Germinal center (tissue), 1 donor: Measurements from ENCODE around the gene KIAA1671.

Source experiments
- DNase-seq: peaks from one replicate; pipeline ENCODE4 v3.0.0; 2012; ENCODE audit warnings: mixed read lengths, low spot score

The KIAA1671 gene

GRCh38 chr22:24981656-24982055 is 29.1 kb downstream of the KIAA1671 start:
- DNase-seq: no peak

DNA sequence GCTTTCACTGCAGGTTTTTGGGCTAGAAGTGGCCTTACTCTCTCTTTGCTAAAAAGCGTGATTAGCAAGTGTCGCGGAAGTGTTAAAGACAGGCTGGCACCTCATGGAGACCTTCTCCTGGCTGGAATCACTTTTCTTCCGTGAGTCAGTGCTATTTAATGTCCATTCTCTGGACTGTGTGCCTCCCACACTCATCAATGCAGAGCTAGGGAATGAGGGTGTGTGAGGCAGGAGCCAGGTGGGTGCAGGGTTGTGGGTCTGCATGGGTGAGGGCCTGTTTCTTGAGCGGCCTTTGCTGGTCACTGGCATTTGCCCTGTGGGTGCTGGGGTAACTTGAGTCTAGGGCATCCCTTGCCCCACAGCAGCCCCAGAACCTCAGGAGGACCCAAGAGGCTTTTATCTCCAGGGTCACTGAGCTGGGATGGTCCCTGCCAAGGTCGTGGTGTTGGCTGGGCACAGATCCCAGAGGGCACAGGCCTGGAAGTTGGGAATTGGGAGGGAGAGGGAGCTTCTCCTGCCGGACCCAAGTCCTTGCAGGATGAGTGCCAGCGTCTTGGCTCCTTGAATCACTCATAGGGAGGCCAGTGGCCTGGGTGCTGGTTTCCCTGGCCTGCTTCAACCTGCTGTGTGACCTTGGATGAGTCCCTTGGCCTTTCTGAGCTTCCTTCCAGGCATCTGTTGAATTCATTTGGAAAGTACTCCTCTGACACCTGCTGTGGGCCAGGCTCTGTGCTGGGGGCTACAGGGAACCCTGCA is 30.0 kb downstream of the KIAA1671 start:
- no peak for DNase-seq

DNA sequence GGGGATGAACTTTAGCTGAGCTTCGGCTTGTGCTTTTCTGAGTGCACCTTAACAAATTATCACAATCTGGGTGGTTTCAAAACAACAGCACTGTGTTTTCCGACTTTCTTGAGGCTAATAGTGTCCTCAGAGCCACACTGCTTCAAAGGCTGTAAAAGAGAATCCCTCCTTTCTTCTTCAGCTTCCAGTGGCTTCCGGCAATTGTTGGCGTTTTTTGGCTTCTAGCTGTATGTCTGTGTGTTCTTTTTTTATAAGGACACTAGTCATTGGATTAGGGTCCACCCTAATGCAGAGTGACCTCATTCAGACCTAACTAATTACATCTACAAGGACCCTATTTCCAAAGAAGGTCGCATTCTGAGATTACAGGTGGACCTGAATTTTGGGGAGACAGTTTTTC is 30.6 kb downstream of the KIAA1671 start:
- no peak for DNase-seq

GRCh38 chr22:24984122-24984521 is 31.6 kb downstream of the KIAA1671 start:
- no peak for DNase-seq

GRCh38 chr22:24985826-24986214 is 33.3 kb downstream of the KIAA1671 start:
- DNase-seq: no peak

DNA sequence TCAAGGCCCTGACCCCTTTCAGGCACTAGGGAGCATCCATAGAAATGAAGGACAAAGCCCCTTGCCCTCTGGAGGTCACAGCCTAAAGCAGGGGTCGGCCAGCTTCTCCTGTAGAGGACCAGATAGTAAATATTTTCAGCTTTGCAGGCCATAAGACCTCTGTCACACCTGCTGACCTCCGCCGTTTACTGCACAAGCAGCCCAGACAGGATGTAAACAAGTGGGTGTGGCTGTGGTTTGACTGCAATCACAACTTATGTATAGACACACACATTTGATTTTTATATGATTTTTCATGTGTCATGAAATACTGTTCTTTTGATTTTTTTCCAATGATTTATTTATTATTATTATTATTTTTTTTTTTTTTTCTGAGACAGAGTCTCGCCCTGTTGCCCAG is 34.3 kb downstream of the KIAA1671 start:
- no peak for DNase-seq

DNA sequence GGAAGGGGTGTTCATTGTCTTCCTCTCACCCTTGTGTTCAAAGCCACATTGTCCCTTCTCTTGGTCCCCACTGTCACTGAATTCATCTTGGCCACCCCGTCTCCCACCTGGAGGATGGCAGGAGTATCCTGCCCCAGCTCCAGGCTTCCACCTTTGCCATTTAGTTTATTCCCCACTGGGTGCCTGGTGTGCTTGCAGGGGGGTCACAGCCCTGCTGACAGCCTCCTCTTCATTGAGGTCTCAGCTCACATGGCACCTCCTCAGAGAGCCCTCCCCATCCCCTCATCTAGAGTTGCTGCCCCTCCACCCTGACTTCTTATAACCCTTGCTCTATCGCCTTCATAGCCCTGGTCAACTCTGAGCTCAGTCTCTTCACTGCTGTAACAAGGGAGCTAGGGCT is 36.6 kb downstream of the KIAA1671 start:
- no peak for DNase-seq

DNA sequence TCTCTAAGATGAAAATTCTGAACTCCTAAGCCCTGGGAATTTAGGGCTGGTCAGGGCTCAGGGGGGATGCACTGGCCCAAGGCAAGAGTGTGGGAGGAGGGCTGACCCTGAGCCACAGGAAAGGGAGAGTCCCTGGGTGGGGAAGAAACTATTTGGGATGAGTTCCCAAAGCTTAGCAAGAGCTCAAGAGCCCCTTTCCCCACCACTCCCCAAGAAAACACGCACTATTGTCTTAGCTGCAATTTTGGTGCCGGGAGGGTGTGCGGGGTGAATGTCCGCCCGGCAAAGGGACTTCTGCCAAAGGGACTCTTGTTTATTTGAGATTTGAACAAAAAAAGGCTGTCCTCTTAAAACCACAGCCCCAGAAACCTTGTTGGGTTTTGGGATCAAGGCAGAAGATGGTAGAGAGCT is 37.0 kb downstream of the KIAA1671 start:
- DNase-seq: no peak

GRCh38 chr22:24990344-24990905 is 37.9 kb downstream of the KIAA1671 start:
- no peak for DNase-seq

DNA sequence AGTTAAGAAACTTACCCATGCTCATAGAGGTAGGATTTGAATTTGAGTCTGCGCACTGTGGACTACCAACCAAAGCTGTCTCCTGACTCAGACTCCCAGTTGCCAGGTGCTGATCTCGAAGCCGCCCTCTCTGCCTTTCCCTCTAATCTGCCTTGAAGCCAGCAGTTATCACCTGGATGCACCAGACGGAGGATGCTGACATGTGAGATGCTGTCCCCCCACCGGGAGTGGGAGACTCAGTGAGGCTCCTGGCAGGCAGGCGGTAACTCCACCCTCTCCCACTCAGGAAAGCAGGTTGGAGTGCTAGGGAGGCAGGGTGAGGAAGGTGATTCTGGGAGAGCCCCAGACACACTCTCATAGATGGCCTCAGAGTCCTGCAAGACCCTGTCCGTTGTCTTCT is 40.4 kb downstream of the KIAA1671 start:
- no peak for DNase-seq

GRCh38 chr22:24994070-24994763 is 41.7 kb downstream of the KIAA1671 start:
- no peak for DNase-seq

- no peak for DNase-seq
These were observed 43.2 kb downstream of the KIAA1671 start for GRCh38 chr22:24995649-24996180.

GRCh38 chr22:24996420-24996952 is 44.0 kb downstream of the KIAA1671 start:
- no peak for DNase-seq

- DNase-seq: no peak
These were observed 44.5 kb downstream of the KIAA1671 start for GRCh38 chr22:24997023-24997422.

GRCh38 chr22:25000686-25001085 is 48.2 kb downstream of the KIAA1671 start:
- DNase-seq: no peak

DNA sequence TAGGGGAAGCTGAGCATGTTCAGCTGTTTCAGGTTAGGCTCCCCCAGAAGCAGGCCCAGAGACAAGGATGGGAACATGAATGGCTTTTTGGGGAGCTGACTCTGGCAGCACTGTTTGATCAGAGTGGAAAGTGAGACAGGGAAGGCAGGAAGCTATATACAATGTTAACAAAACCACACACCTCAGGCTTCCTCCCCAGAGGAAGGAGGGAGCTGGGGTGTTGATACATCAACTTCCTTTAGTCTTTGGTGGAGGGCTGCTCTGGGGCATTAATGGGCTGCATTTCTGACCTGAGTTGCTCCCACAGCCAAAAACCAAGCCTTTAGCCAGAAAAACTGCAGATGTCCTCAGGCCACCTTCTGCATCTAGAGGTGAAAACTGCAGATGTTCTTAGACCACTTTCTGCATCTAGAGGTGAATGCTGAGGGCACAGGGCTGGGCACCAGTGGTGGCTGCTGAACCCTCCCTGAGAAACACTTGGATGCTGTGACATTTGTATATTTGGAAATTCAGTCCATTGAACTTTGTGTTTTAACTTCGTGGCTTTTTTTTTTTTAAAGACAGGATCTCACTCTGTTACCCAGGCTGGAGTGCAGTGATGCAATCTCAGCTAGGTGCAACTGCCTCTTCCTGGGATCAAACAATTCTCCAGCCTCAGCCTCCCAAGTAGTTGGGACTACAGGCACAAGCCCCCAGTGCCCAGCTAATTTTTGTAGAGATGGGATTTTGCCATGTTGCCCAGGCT is 49.9 kb downstream of the KIAA1671 start:
- DNase-seq: no peak

DNA sequence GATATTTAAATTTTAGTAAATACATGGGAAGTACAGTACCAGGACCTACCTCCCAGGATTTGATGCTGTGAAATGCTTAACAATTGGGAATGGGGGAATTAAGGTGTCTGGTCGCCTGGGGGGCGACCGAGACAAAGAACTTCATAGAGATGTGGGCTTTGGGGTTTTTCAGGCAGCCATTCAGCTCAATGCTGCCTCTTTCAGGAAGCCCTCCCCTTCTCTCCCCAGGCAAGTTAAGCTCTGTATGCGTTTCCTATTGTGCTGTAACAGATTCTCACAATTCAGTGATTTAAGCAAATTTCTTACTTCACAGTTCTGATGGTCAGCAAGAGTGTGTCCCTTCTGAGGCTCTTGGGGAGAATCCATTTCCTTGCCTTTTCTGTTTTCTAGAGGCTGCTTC is 53.8 kb downstream of the KIAA1671 start:
- DNase-seq: no peak

DNA sequence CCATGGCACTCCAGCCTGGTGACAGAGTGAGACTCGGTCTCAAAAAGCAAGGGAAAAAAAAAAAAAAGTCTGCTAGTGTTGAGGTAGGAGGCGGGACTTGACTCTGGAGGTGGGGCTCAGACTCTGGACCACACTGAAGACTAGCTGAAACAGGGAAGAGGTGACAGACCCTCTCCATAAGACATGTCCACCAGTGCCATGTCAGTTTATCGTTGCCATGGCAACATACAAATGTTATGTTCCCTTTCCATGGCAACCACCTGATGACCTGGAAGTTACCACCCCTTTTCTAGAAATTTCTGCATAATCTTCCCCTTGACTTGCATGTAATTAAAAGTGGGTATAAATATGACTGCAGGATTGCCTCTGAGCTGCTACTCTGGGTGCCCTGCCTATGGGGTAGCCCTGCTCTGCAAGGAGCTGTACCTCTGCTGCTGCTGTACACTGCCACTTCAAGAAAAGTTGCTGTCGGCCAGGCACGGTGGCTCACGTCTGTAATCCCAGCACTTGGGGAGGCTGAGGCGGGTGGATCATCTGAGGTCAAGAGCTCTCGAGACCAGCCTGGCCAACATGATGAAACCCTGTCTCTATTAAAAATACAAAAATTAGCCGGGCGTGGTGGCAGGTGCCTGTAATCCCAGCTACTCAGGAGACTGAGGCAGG is 55.1 kb downstream of the KIAA1671 start:
- DNase-seq: no peak

GRCh38 chr22:25008666-25009065 is 56.1 kb downstream of the KIAA1671 start:
- no peak for DNase-seq

DNA sequence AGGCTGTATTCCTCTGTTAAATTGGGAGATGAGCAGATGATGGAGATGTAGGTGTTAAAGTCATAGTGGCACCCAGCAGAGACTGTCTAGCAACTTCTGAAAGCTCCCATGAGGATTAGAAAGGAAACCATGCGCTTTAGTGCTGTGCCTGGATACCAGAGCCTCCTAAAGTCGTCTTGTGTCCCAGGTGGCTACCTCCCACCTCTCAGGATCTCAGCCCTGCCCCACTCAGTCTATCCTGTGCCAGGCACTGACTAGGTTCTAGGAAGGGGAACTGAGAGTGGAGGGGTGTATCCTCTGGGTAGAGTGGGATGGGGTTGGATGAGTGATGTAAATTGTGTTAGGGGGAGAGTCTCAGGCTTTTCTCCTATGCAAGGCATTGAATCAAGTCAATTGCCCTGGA is 60.2 kb downstream of the KIAA1671 start:
- no peak for DNase-seq

GRCh38 chr22:25013607-25014006 is 61.1 kb downstream of the KIAA1671 start:
- no peak for DNase-seq
